OCI-LY3 (cell line): ENCODE data around the gene VPS41.
"Not testable (repeated sequence)": the region's sequence is repeated elsewhere in the genome, so short reads cannot be mapped to it uniquely, and the experiment has no call there.

ENCODE experiments used
- CTCF ChIP-seq: fragments of 200-600, 300-600 bp; sonication (generic); IDR thresholded peaks from 2 replicates; pipeline ENCODE4 v1.5.1; 2014; ENCODE audit warnings: antibody characterized with exemption, low read length, low read depth
- EZH2phosphoT487 ChIP-seq: fragments of 200-600 bp; shearing (Covaris generic); IDR thresholded peaks from 2 replicates; pipeline ENCODE4 v1.6.1; 2018; ENCODE audit warnings: antibody characterized with exemption, mixed run types, low read depth

DNA sequence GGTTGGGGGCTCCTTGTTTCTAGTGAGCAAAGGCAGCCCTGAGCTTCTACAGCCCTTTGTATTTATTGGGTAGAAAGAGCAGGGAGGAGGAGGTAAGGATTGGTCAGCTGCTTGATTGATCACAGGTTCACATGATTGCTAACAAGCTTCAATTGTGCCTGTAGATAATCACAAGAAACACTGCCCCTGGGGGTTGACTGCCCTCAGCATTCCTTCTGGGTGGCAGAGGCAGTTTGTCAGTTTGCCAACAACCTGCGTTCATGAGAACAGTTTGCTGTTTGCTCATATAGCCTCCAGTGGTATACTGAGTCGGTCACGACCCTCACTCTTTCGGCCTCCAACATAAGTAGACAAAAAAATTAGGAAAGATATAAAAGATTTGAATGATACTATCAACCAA is 38.5 kb upstream of the VPS41 start:
- TF ChIP-seq CTCF, EZH2phosphoT487: not testable (repeated sequence)
